NT2/D1 (cell line): ENCODE measurements around the gene CKLF.

Experiments used
- DNase-seq: peaks from one replicate; pipeline ENCODE4 v3.0.0-alpha.2; 2011; ENCODE audit warnings: low read depth, low spot score
- H3K27me3 ChIP-seq: 2 replicates; pipeline ENCODE4 v1.6.0; 2011; ENCODE audit warnings: mild to moderate bottlenecking; ENCODE audit not compliant: insufficient read length, insufficient read depth
- H3K36me3 ChIP-seq: 2 replicates; pipeline ENCODE4 v1.6.1; 2011; ENCODE audit warnings: mild to moderate bottlenecking, low read length, mixed read lengths; ENCODE audit not compliant: insufficient read depth, insufficient read length
- H3K4me1 ChIP-seq: 2 replicates; pipeline ENCODE4 v1.5.1; 2011; ENCODE audit not compliant: insufficient read depth, insufficient read length
- H3K4me3 ChIP-seq: 2 replicates; pipeline ENCODE4 v1.5.1; 2011; ENCODE audit warnings: low read depth; ENCODE audit not compliant: insufficient read length
- H3K9ac ChIP-seq: 2 replicates; pipeline ENCODE4 v1.6.0; 2011; ENCODE audit warnings: low read depth; ENCODE audit not compliant: insufficient read length
- H3K9me3 ChIP-seq: 2 replicates; pipeline ENCODE4 v1.5.1; 2011; ENCODE audit warnings: mild to moderate bottlenecking, low read length; ENCODE audit not compliant: insufficient read depth
- SUZ12 ChIP-seq: IDR thresholded peaks from 2 replicates; pipeline ENCODE4 v1.6.1; 2011; ENCODE audit not compliant: insufficient read length, insufficient read depth; ENCODE audit errors: extremely low read depth
- YY1 ChIP-seq: IDR thresholded peaks from 2 replicates; pipeline ENCODE4 v1.6.1; 2011; ENCODE audit not compliant: insufficient read length, insufficient read depth
- ZNF274 ChIP-seq: IDR thresholded peaks from 2 replicates; pipeline ENCODE4 v1.6.1; 2011; ENCODE audit warnings: mild to moderate bottlenecking, low read depth, low read length

CKLF gene

DNA sequence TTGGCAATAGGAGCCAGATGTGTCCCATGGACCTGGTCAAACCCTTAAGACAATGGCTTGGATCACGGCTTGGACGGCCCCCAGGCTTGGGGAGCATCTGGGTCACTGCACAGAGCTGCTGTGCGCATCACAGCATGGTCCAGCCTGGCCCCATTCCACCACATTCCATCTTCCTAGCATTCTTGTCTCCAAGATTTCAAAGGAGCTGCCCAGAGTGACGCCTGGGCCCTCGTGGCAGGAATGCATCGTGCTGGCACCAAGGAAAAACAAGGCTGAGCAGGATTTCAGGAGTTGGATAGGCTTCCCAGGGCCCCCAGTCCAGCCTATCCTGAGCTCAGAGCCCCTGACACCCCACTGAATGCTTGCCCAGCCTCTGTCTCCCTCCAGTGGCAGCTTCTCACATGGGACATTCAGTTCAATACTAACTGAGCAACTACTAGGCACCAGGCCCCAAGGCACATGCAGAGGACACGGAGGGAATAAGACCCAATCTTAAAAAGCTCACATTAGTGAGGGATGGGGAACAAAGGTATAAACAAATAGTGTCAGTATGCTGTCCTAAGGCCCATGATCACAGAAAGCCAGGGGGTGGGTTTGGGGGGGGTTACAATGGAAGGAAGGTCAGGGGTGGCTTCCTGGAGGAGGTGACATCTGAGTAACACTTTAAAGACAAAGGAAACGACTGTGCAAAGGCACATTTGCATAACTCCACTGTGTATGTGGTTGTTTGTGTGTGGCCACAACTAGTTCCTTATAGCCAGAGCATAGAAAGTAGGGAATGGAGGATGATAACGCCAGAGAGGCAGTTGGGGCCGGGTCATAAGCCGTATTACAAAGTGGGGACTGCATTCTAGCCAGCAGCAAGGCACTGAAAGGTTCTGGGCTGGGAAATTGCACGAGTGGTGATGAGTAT lies 36.5 kb upstream of the CKLF start:
- Histone ChIP-seq H3K4me3 (no peak overlapping the region), H3K4me1 (peaks cover 42% of the 10 kb centered on the region), H3K9ac (no peak overlapping the region), H3K27me3 (no peaks in the 10 kb centered on the region), H3K9me3 (peaks cover 4% of the 10 kb centered on the region; the same call in 1 of the 2 replicates), H3K36me3 (peaks cover 4% of the 10 kb centered on the region)
- no peak for TF ChIP-seq ZNF274
- no peak for TF ChIP-seq SUZ12
- TF ChIP-seq YY1: no peak
- DNase-seq: no peak

DNA sequence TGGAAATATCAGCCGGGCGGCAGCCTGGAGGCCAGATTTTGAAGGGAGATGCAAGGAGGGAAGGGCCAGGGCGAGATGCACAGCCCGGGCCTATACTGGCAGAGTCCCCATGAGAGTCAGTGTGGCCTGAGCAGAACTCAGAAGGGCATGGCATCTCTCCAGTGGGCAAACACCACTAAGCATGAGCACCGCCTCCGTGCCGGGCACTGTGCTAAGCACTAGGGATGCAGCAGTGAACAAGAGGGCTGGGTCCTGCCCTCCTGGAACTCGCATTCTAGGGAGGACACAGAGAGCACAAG lies 35.9 kb upstream of the CKLF start:
- no peak for DNase-seq
- Histone ChIP-seq H3K9ac (no peak overlapping the region), H3K4me3 (no peak overlapping the region), H3K9me3 (peaks cover 4% of the 10 kb centered on the region; the same call in 1 of the 2 replicates), H3K27me3 (no peaks in the 10 kb centered on the region), H3K36me3 (peaks cover 4% of the 10 kb centered on the region), H3K4me1 (peaks cover 36% of the 10 kb centered on the region)
- no peak for TF ChIP-seq ZNF274
- no peak for TF ChIP-seq SUZ12
- TF ChIP-seq YY1: no peak

DNA sequence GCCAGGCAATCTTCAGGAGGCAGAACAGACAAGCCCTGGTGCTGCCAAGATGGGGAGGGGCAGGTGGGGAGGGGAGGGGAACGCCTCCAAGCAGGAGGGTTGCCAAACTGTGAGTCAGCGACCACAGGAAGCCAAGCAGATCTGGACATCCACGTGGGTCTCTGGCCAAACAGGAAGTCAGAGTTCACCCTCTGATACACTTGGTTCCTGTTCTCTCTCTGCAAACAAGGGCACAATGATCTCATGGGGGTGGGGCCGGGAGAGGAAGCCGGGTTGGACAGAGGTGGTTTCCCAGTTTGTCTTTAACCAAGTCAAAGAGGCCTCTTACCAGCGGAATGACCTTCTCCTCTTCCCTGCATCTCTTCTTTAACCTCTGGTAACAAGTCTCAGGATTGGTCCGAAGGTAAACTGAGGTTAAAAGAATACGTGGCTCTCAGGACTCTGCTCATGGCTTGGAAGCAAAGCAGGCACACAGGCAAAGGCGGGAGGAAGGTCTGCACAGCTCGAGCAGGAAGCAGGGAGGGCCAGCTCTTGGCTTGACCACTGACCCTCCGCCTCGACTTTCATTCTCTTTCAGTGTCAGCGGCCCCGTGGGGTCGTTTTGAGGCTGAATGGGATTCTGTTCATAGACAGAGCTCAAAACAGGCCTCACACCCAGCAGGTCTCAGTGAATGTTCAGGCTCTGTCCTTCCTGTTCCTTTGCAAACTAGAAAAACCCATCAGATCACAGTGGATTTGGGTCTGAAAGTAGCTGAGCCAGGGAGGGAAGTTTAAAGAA lies 35.4 kb upstream of the CKLF start:
- Histone ChIP-seq H3K27me3 (no peaks in the 10 kb centered on the region), H3K4me3 (no peak overlapping the region), H3K9ac (no peak overlapping the region), H3K4me1 (peaks cover 36% of the 10 kb centered on the region), H3K36me3 (peaks cover 4% of the 10 kb centered on the region), H3K9me3 (peaks cover 4% of the 10 kb centered on the region; the same call in 1 of the 2 replicates)
- TF ChIP-seq SUZ12: no peak
- TF ChIP-seq ZNF274: no peak
- no peak for TF ChIP-seq YY1
- no peak for DNase-seq

DNA sequence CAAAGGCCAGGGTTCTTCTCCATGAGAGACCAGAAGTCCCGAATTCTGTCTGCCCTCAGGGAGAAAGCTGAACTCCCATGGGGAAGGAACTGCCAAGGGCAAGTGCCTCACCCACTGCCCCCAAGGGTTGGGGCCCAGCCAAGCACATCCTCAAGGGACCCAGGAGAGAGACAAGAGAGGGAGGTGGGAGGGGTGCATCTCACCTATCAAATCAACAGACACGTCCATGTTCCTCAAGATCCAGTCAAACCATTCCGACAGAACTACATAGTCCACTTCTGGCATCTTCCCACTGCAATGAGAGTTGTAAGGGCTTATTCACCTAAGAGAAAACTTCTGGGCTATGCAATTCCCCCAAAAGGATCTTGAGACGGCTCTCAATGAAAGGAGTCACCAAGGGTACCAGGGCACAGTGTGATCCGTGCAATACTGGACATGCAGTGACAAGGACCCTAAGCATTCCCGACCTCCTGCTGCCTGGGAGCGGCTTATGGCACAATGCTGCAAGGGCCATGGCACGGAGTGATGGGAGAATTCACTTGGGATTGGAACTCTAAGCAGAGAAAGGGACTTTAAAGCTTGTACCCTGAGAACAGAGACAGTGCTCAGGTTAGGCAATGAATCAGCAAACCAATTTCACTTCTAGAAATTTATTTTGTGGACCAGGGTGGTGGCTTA lies 34.7 kb upstream of the CKLF start:
- H3K27me3 ChIP-seq: no peaks in the 10 kb centered on the region
- no peak overlapping the region for H3K9ac ChIP-seq
- TF ChIP-seq YY1 (no peak), ZNF274 (no peak), SUZ12 (no peak)
- no peak for DNase-seq
- peaks cover 39% of the 10 kb centered on the region for H3K4me1 ChIP-seq
- H3K36me3 ChIP-seq: peaks cover 4% of the 10 kb centered on the region
- H3K4me3 ChIP-seq: no peak overlapping the region
- H3K9me3 ChIP-seq: peaks cover 4% of the 10 kb centered on the region; the same call in 1 of the 2 replicates

DNA sequence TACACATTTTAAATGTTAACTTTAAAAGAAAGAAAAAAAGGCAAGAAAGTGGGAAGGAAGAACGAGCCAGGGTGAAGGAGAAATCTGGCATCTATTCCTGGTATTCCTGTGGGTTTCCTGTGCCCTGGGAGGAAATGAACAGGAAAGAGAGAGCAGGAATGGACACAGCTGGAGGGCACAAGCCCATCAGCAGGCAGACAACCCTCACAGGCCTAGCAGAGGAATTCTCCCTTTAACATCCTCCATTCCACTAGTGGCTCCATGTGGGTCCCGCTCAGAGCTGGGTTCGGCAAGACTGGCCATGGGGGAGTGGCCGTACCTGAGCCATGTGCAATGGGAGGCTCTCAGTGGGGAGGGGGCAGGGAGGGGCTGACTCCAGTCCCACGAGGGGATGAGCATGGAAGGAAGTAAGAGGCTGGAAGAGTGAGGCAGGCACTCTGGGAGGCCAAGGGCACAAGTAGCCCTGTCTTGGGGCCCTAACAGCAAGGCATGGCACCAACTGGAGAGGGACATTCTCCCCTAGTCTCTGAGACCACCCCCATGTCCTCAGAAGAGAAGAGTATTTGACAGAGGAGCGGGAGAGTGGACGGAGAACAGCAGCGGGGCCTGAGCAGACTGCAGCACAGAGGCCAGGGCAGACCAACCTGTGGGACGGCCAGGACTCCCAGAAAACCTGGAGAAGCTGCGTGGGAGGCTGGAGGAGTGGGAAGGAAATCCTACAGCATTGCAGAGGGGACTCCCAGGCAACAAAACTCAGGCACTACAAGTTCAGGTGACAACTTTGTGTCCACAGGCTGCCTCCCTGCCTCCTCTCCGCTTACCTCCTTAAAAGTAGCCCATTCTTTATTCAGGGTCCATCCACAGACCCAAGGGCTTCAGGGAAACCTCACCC lies 32.6 kb upstream of the CKLF start:
- H3K9me3 ChIP-seq: no peaks in the 10 kb centered on the region
- H3K4me3 ChIP-seq: no peak overlapping the region
- peaks cover 31% of the 10 kb centered on the region for H3K4me1 ChIP-seq
- no peak overlapping the region for H3K9ac ChIP-seq
- H3K27me3 ChIP-seq: no peaks in the 10 kb centered on the region
- H3K36me3 ChIP-seq: peaks cover 4% of the 10 kb centered on the region
- no peak for TF ChIP-seq SUZ12
- no peak for TF ChIP-seq YY1
- no peak for TF ChIP-seq ZNF274
- DNase-seq: no peak

DNA sequence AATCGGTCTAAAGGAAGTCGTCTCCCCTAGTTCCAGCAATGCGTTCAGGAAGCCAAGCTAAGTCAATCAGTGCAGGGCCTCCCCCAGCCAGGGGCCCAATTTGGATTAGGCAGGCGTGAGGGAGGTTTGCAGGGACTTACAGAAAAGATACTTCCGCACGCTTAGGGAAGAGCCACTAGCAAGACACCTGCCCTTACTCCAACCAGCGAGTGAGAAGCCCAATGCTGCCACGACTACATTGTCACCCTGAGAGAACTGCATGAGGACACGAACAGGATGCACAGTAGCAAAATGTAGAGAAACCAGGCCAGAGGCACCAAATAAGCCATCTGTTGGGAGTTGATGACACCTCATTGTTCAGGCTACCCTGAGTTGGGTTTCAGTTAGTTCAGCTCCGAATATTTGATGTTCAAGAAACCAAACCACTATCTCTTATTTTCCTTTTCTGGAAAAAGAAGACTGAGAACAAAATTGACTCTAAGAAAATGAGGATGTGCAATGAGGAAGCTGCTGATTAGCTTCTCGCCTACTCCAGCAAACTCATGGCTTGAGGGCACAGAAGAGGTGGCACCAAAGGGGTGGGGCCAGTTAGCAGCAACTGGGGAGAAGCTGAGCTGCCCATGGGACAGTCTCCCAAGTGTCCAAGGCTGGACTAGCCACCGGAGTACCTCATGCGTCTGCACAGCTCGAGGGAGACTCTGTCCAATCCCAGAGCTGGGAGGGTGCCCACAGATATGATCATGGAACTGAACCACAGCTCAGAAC lies 31.8 kb upstream of the CKLF start:
- H3K36me3 ChIP-seq: peaks cover 1% of the 10 kb centered on the region
- H3K4me3 ChIP-seq: no peak overlapping the region
- H3K9me3 ChIP-seq: no peaks in the 10 kb centered on the region
- H3K4me1 ChIP-seq: peaks cover 30% of the 10 kb centered on the region
- TF ChIP-seq ZNF274: no peak
- TF ChIP-seq YY1: no peak
- TF ChIP-seq SUZ12: no peak
- DNase-seq: no peak
- no peak overlapping the region for H3K9ac ChIP-seq
- H3K27me3 ChIP-seq: no peaks in the 10 kb centered on the region
